SK-N-SH (cell line): ENCODE results near the gene MED15. TPM values are rescaled to one million over a fixed set of nuclear protein-coding genes. Genes with fewer than 3 reads are reported as not detected.

Experiments used
- CTCF ChIA-PET: fragments of 300-600, 350-600 bp; formaldehyde crosslinking; extraction: SDS; loops from one replicate; lab custom pipeline; 2021; lab: Yijun Ruan, JAX
- POLR2A ChIA-PET: fragments of 350-600 bp; sonication (Branson Sonifier 250); formaldehyde crosslinking; extraction: SDS; loops from one replicate; lab custom pipeline; 2020; ENCODE audit warnings: antibody characterized with exemption, inconsistent platforms; lab: Yijun Ruan, JAX
- DNase-seq: peaks from one replicate; pipeline ENCODE4 v3.0.0; 2012
- H2AFZ ChIP-seq: fragments of 200-600 bp; sonication (generic); 2 replicates; pipeline ENCODE4 v1.8.1; 2016; ENCODE audit warnings: antibody characterized with exemption, mild to moderate bottlenecking, low read depth
- H3F3A ChIP-seq: fragments of 200-600 bp; sonication (generic); replicated peaks from 2 replicates; pipeline ENCODE3; 2016; ENCODE audit warnings: antibody characterized with exemption, mild to moderate bottlenecking; ENCODE audit not compliant: insufficient read depth
- H3K27ac ChIP-seq, 2 experiments: fragments of 200-500 bp in 1 of 2; fragments of 200-600 bp in 1 of 2; sonication (Bioruptor generic) in 1 of 2; sonication (generic), shearing (Covaris generic) in 1 of 2; 2 replicates each; pipeline versions ENCODE4 v1.5.1 to v1.6.1; 2014 to 2016; ENCODE audit warnings: low read depth in 2 of 2, inconsistent platforms in 1 of 2, low read length in 1 of 2, mild to moderate bottlenecking in 1 of 2, mixed read lengths in 1 of 2
- H3K27me3 ChIP-seq: fragments of 200-600 bp; sonication (generic), shearing (Covaris generic); 2 replicates; pipeline ENCODE4 v1.6.1; 2016; ENCODE audit warnings: mixed run types; ENCODE audit not compliant: insufficient read depth
- H3K36me3 ChIP-seq, 2 experiments: fragments of 200-500 bp in 1 of 2; fragments of 200-600 bp in 1 of 2; sonication (Bioruptor generic) in 1 of 2; sonication (generic) in 1 of 2; replicated peaks in 1 of 2; 2 replicates each; pipeline versions ENCODE3 to v1.5.1; 2014 to 2016; ENCODE audit warnings: low read length in 1 of 2, mild to moderate bottlenecking in 1 of 2; ENCODE audit not compliant: insufficient read depth in 2 of 2, control insufficient read depth in 1 of 2
- H3K4me1 ChIP-seq, 2 experiments: fragments of 200-500 bp in 1 of 2; fragments of 200-600 bp in 1 of 2; sonication (Bioruptor generic) in 1 of 2; sonication (generic), shearing (Covaris generic) in 1 of 2; 2 replicates each; pipeline versions ENCODE4 v1.5.1 to v1.6.1; 2014 to 2016; ENCODE audit warnings: low read depth in 1 of 2, low read length in 1 of 2, mixed run types in 1 of 2; ENCODE audit not compliant: insufficient read depth in 2 of 2, control insufficient read depth in 1 of 2
- H3K4me2 ChIP-seq: fragments of 200-600 bp; sonication (generic), shearing (Covaris generic); 2 replicates; pipeline ENCODE4 v1.6.1; 2017; ENCODE audit warnings: mixed run types
- H3K4me3 ChIP-seq, 2 experiments: fragments of 200-500 bp in 1 of 2; fragments of 200-600 bp in 1 of 2; sonication (Bioruptor generic) in 1 of 2; sonication (generic), shearing (Covaris generic) in 1 of 2; 2 replicates each; pipeline versions ENCODE4 v1.5.1 to v1.8.1; 2014 to 2016; ENCODE audit warnings: low read depth in 2 of 2, inconsistent platforms in 1 of 2, low read length in 1 of 2, mild to moderate bottlenecking in 1 of 2, mixed read lengths in 1 of 2, moderate library complexity in 1 of 2
- H3K79me2 ChIP-seq: fragments of 200-600 bp; sonication (generic); 2 replicates; pipeline ENCODE4 v1.8.1; 2017; ENCODE audit warnings: mild to moderate bottlenecking; ENCODE audit not compliant: insufficient read depth
- H3K9ac ChIP-seq: fragments of 200-600 bp; sonication (generic); 2 replicates; pipeline ENCODE4 v1.6.1; 2017; ENCODE audit warnings: mixed run types
- H3K9me2 ChIP-seq: fragments of 200-600 bp; sonication (generic); 2 replicates; pipeline ENCODE4 v1.6.1; 2017; ENCODE audit warnings: mixed run types
- H3K9me3 ChIP-seq: fragments of 200-600 bp; sonication (generic); 2 replicates; pipeline ENCODE4 v1.6.1; 2017; ENCODE audit warnings: mixed run types, mild to moderate bottlenecking, moderate library complexity
- H4K20me1 ChIP-seq: fragments of 200-600 bp; sonication (generic); 2 replicates; pipeline ENCODE4 v1.6.1; 2017; ENCODE audit warnings: mild to moderate bottlenecking, mixed run types; ENCODE audit not compliant: insufficient read depth
- CTCF ChIP-seq: fragments of 200-600 bp; sonication (generic); IDR thresholded peaks from 2 replicates; pipeline ENCODE4 v1.6.1; 2017; ENCODE audit warnings: antibody characterized with exemption, mild to moderate bottlenecking, moderate library complexity
- EP300 ChIP-seq, 2 experiments: IDR thresholded peaks; 2 replicates each; pipeline versions ENCODE4 v1.4.0 to v1.6.1; 2012; ENCODE audit warnings: borderline replicate concordance in 1 of 2, low read depth in 1 of 2, low read length in 1 of 2
- EZH2phosphoT487 ChIP-seq: fragments of 200-600 bp; sonication (generic); IDR thresholded peaks from 2 replicates; pipeline ENCODE4 v1.6.1; 2017; ENCODE audit warnings: low read depth, mixed run types, mild to moderate bottlenecking, antibody characterized with exemption, moderate library complexity, borderline replicate concordance
- FOXJ3 ChIP-seq: sonication (generic); formaldehyde crosslinking; IDR thresholded peaks from 2 replicates; pipeline ENCODE4 v1.5.1; 2020; ENCODE audit warnings: mild to moderate bottlenecking, missing genetic modification reagents
- GATA2 ChIP-seq: sonication (generic); formaldehyde crosslinking; IDR thresholded peaks from 2 replicates; pipeline ENCODE4 v1.5.0; 2020; ENCODE audit warnings: mild to moderate bottlenecking, missing genetic modification reagents
- MEF2A ChIP-seq: IDR thresholded peaks from 2 replicates; pipeline ENCODE4 v1.4.0; 2012; ENCODE audit warnings: low read depth, borderline replicate concordance
- MXI1 ChIP-seq: IDR thresholded peaks from 2 replicates; pipeline ENCODE4 v1.6.1; 2012; ENCODE audit warnings: mild to moderate bottlenecking, low read depth, low read length, improper control_type of control experiment
- POLR2AphosphoS5 ChIP-seq: IDR thresholded peaks from 2 replicates; pipeline ENCODE4 v1.6.1; 2012; ENCODE audit warnings: low read depth, low read length
- RCOR1 ChIP-seq: fragments of 150-350 bp; IDR thresholded peaks from 2 replicates; pipeline ENCODE4 v1.6.1; 2017; ENCODE audit warnings: antibody characterized with exemption, low read length
- REST ChIP-seq: IDR thresholded peaks from 2 replicates; pipeline ENCODE4 v1.6.1; 2012; ENCODE audit warnings: mild to moderate bottlenecking, low read depth, low read length, moderate library complexity
- SIN3A ChIP-seq: IDR thresholded peaks from 2 replicates; pipeline ENCODE4 v1.6.1; 2012; ENCODE audit warnings: low read depth, mild to moderate bottlenecking, low read length, moderate library complexity, borderline replicate concordance
- SMC3 ChIP-seq: IDR thresholded peaks from 2 replicates; pipeline ENCODE4 v1.6.1; 2012; ENCODE audit warnings: low read depth, low read length, improper control_type of control experiment
- TAF1 ChIP-seq: IDR thresholded peaks from 2 replicates; pipeline ENCODE4 v1.6.1; 2012; ENCODE audit warnings: low read depth, mild to moderate bottlenecking, low read length, moderate library complexity, borderline replicate concordance
- TCF12 ChIP-seq: IDR thresholded peaks from 2 replicates; pipeline ENCODE4 v1.4.0; 2012
- YY1 ChIP-seq: IDR thresholded peaks from 2 replicates; pipeline ENCODE4 v1.4.0; 2012; ENCODE audit warnings: low read depth, mild to moderate bottlenecking
- WGBS: methylation state at CpG from one replicate; pipeline ENCODE4 v1.1.6; 2017; ENCODE audit warnings: low lambda C conversion rate; 5-methylcytosine and 5-hydroxymethylcytosine counted together
- polyA plus RNA-seq, 3 experiments: library from polyadenylated mRNA; depleted of rRNA; stranded (reverse); fragments of >200 nt; gene quantifications; 2 replicates each; pipeline ENCODE4 v1.2.3, GENCODE V29; 2012
- TF ChIP-seq, protein P1 (sequence below): IDR thresholded peaks from 2 replicates; pipeline ENCODE4 v1.4.0; 2012; ENCODE audit warnings: low read depth, borderline replicate concordance
- TF ChIP-seq, protein P2 (sequence below): fragments of 150-350 bp; IDR thresholded peaks from 2 replicates; pipeline ENCODE4 v1.6.1; 2017; ENCODE audit warnings: antibody characterized with exemption, low read length, low read depth, borderline replicate concordance

Gene MED15
- polyA plus RNA-seq, 1 of the 3 experiments (the other 2 are of a cell fraction) = 45.1 TPM

- no peak for TF ChIP-seq FOXJ3 (CRISPR knock-in tag)
- TF ChIP-seq POLR2AphosphoS5 = no peak
- no peak for TF ChIP-seq MEF2A
- TF ChIP-seq YY1 = no peak
- no peak for TF ChIP-seq GATA2 (CRISPR knock-in tag)
- no peak for TF ChIP-seq CTCF
Measured at GRCh38 chr22:20577045-20577444, 69.6 kb downstream of the MED15 start (continued).

DNA sequence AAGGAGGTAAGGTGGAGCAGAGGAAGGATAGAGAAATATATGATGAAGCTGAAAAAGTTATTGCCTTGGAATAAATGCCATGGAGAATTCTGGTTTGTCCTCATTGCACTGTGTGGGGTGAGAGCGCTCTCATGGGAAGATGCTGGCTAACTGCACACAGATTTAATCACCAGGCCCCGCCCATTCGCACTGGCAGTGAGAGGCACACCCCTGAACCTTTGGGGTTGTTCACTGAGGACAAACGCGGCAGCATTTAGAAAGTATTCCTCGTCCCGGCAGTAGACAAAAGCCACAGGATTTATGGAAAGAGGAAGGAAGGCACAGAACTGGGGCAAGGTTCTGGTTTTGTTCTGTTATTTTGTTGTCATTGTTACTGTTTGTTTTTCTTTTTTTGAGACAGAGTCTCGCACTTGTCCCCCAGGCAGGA, 70.2 kb downstream of the MED15 start:
- no peak for DNase-seq
- peaks cover 0 to 26% of the 10 kb centered on the region in 2 experiments; a peak in 1 of 4 replicates for H3K4me1 ChIP-seq
- ChIA-PET POLR2A (no interaction called here), CTCF (interaction anchor here (16.6 kb wide), 1 partner anchor 11 kb away, joined by 180 read pairs; no protein-coding TSS in a partner anchor)
- no peaks in the 10 kb centered on the region for H3K9me2 ChIP-seq
- no peak overlapping the region for H2AFZ ChIP-seq
- H3K79me2 ChIP-seq = peaks cover 64% of the 10 kb centered on the region
- H4K20me1 ChIP-seq = peaks cover 42% of the 10 kb centered on the region
- WGBS = 100% methylated on average over 8 of the region's 8 CpGs
- H3K27ac ChIP-seq = no peak overlapping the region
- TF ChIP-seq MXI1 (no peak), RCOR1 (no peak), CTCF (no peak), TAF1 (no peak), EZH2phosphoT487 (no peak), TCF12 (no peak), SMC3 (no peak), EP300 (IDR thresholded peaks at IDR 0.05; ENCODE audit: borderline replicate concordance in 1 of 2, low read depth in 1 of 2, low read length in 1 of 2) (no peak), SIN3A (no peak), REST (no peak)
- TF ChIP-seq, protein P1, sequence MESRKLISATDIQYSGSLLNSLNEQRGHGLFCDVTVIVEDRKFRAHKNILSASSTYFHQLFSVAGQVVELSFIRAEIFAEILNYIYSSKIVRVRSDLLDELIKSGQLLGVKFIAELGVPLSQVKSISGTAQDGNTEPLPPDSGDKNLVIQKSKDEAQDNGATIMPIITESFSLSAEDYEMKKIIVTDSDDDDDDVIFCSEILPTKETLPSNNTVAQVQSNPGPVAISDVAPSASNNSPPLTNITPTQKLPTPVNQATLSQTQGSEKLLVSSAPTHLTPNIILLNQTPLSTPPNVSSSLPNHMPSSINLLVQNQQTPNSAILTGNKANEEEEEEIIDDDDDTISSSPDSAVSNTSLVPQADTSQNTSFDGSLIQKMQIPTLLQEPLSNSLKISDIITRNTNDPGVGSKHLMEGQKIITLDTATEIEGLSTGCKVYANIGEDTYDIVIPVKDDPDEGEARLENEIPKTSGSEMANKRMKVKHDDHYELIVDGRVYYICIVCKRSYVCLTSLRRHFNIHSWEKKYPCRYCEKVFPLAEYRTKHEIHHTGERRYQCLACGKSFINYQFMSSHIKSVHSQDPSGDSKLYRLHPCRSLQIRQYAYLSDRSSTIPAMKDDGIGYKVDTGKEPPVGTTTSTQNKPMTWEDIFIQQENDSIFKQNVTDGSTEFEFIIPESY = no peak
- TF ChIP-seq, protein P2, sequence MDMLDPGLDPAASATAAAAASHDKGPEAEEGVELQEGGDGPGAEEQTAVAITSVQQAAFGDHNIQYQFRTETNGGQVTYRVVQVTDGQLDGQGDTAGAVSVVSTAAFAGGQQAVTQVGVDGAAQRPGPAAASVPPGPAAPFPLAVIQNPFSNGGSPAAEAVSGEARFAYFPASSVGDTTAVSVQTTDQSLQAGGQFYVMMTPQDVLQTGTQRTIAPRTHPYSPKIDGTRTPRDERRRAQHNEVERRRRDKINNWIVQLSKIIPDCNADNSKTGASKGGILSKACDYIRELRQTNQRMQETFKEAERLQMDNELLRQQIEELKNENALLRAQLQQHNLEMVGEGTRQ = no peak
- H3K36me3 ChIP-seq = peaks cover 36 to 85% of the 10 kb centered on the region in 2 experiments
- no peak overlapping the region for H3K4me2 ChIP-seq
- no peaks in the 10 kb centered on the region for H3K27me3 ChIP-seq
- H3F3A ChIP-seq = no peaks in the 10 kb centered on the region
- H3K9ac ChIP-seq = no peak overlapping the region
- no peak overlapping the region for H3K4me3 ChIP-seq
- no peaks in the 10 kb centered on the region for H3K9me3 ChIP-seq
